GM04504 (cell line): Measurements from ENCODE around the gene CDC25C.
"Not testable (repeated sequence)": the region's sequence is repeated elsewhere in the genome, so short reads cannot be mapped to it uniquely, and the experiment has no call there.

Experiments
- DNase-seq: peaks from one replicate; pipeline ENCODE4 v3.0.0-alpha.2; 2012; ENCODE audit warnings: low read depth

Gene CDC25C

GRCh38 chr5:138275895-138276294 is 55.7 kb downstream of the CDC25C start:
- no peak for DNase-seq

- DNase-seq, result no peak
These were observed 56.2 kb downstream of the CDC25C start for GRCh38 chr5:138275379-138275782.

GRCh38 chr5:138274189-138274853 is 57.3 kb downstream of the CDC25C start, which contains the start of gene GFRA3:
Gene GFRA3 (minus strand): TSS chr5:138274621. CDS start chr5:138274424, 197 bp downstream.
- DNase-seq, result no peak

- DNase-seq, result no peak
These were observed 57.8 kb downstream of the CDC25C start for GRCh38 chr5:138273834-138274188.

- DNase-seq, result no peak
These were observed 58.9 kb downstream of the CDC25C start for GRCh38 chr5:138272681-138273080.

- no peak for DNase-seq
These were observed 60.3 kb downstream of the CDC25C start for GRCh38 chr5:138271281-138271680.

- DNase-seq, result no peak
These were observed 67.4 kb downstream of the CDC25C start for GRCh38 chr5:138264183-138264582.

GRCh38 chr5:138263581-138263980 is 68.0 kb downstream of the CDC25C start:
- DNase-seq, result no peak

- no peak for DNase-seq
These were observed 72.8 kb downstream of the CDC25C start for GRCh38 chr5:138258704-138259292.

- DNase-seq, result no peak
These were observed 74.0 kb downstream of the CDC25C start for GRCh38 chr5:138257583-138257982.

- no peak for DNase-seq
These were observed 78.7 kb downstream of the CDC25C start for GRCh38 chr5:138252944-138253343.

- not testable (repeated sequence) for DNase-seq
These were observed 83.8 kb downstream of the CDC25C start for GRCh38 chr5:138247800-138248199.

GRCh38 chr5:138246822-138247221 is 84.8 kb downstream of the CDC25C start:
- DNase-seq, result no peak

GRCh38 chr5:138246334-138246733 is 85.3 kb downstream of the CDC25C start:
- DNase-seq, result no peak

- DNase-seq, result no peak
These were observed 85.9 kb downstream of the CDC25C start for GRCh38 chr5:138245717-138246116.

- DNase-seq, result no peak
These were observed 87.8 kb downstream of the CDC25C start for GRCh38 chr5:138243794-138244193.

- no peak for DNase-seq
These were observed 89.7 kb downstream of the CDC25C start for GRCh38 chr5:138241688-138242571.

GRCh38 chr5:138240650-138241385 is 90.8 kb downstream of the CDC25C start:
- DNase-seq, result no peak

GRCh38 chr5:138238034-138238433 is 93.6 kb downstream of the CDC25C start:
- DNase-seq, result no peak
